H1 (cell line): ENCODE data around the gene CCT5. TPM values are rescaled to one million over a fixed set of nuclear protein-coding genes. Genes with fewer than 3 reads are reported as not detected.

ENCODE experiments used
- ATF2 ChIP-seq: IDR thresholded peaks from 2 replicates; pipeline ENCODE4 v1.6.1; 2012; ENCODE audit warnings: low read length, inconsistent platforms
- CBX8 ChIP-seq: fragments of 300-800, 300-1000 bp; sonication (generic); IDR thresholded peaks from 2 replicates; pipeline ENCODE4 v1.7.1; 2016; ENCODE audit warnings: low read depth, low read length, borderline replicate concordance
- polyA plus RNA-seq, 7 experiments: library from polyadenylated mRNA; depleted of rRNA in 3 of 7; stranded (reverse) in 5 of 7; unstranded in 2 of 7; fragments of >200 nt in 5 of 7; fragments of 200-250 nt in 2 of 7; gene quantifications; 1 replicate in 5 of 7; 2 replicates in 1 of 7; 4 replicates in 1 of 7; pipeline versions ENCODE4 v1.2.1 to v1.2.3, GENCODE V29; 2011 to 2013; ENCODE audit warnings: missing spikeins in 2 of 7, mixed read lengths in 2 of 7
- total RNA-seq: library from RNA; stranded (reverse); fragmentation: NEBNext Ultra II Directional; extraction: Animal tissue kit (Norgen Biotek cat#: 25700); gene quantifications from 2 replicates; pipeline ENCODE4 v1.2.1, GENCODE V29; 2021

Gene CCT5
- total and polyA plus RNA-seq, 2 of the 8 experiments (the other 6 are each of a cell fraction or from before 2014, with no cell fraction given), result 425 to 549 TPM

GRCh38 chr5:10295619-10296326 is 45.7 kb downstream of the CCT5 start (continued):
- TF ChIP-seq ATF2 (no peak), CBX8 (no peak)
- TF ChIP-seq, all 59 proteins: peak for 0
